Upper lobe of right lung (tissue), 1 donor: ENCODE measurements around the gene PRR14. TPM values are rescaled to one million over a fixed set of nuclear protein-coding genes. Genes with fewer than 3 reads are reported as not detected.
A peak's percentile ranks its signal among the peaks of the same experiment; 100 is the strongest.

Source experiments
- ATAC-seq: fragments of 200-7000 bp; cut with Tn5 transposase; one replicate; pipeline ENCODE4 v1.9.1; 2020; ENCODE audit warnings: mild to moderate bottlenecking, moderate library complexity
- DNase-seq: peaks from one replicate; pipeline ENCODE4 v3.0.0-alpha.2; 2020
- H3K27ac ChIP-seq: fragments of 200-600 bp; one replicate; pipeline ENCODE4 v1.8.0; 2022
- H3K27me3 ChIP-seq: fragments of 200-600 bp; one replicate; pipeline ENCODE4 v1.8.0; 2022; ENCODE audit warnings: mild to moderate bottlenecking
- H3K36me3 ChIP-seq: fragments of 200-600 bp; one replicate; pipeline ENCODE4 v1.8.0; 2022
- H3K4me1 ChIP-seq: fragments of 200-600 bp; one replicate; pipeline ENCODE4 v1.8.0; 2022
- H3K4me3 ChIP-seq: fragments of 200-600 bp; one replicate; pipeline ENCODE4 v1.8.0; 2022; ENCODE audit warnings: mild to moderate bottlenecking
- H3K9me3 ChIP-seq: fragments of 200-600 bp; one replicate; pipeline ENCODE4 v1.8.0; 2022
- CTCF ChIP-seq: fragments of 200-600 bp; IDR thresholded peaks from one replicate; pipeline ENCODE4 v1.8.0; 2022; ENCODE audit warnings: antibody characterized with exemption
- intact Hi-C: fragments of 100-400 bp; cut with DNase I; formaldehyde crosslinking; loops from one replicate; pipeline ENCODE4 v1.11.0; 2022
- total RNA-seq: library from RNA; stranded (reverse); fragmentation: NEBNext Ultra II Directional; extraction: Animal tissue kit (Norgen Biotek cat#: 25700); gene quantifications from one replicate; pipeline ENCODE4 v1.2.1, GENCODE V29; 2021
- donor health status: DM: no; HTN: yes; CAD: no; lungs with severe emphysema.

The PRR14 gene
- total RNA-seq, 1 donor from 2014 or later = 48.2 TPM

GRCh38 chr16:30654856-30655255 is 4.1 kb downstream of the PRR14 start:
- no peak overlapping the region for H3K4me3 ChIP-seq
- no peaks in the 10 kb centered on the region for H3K27me3 ChIP-seq
- H3K9me3 ChIP-seq = no peaks in the 10 kb centered on the region
- DNase-seq (no peak), ATAC-seq (no peak)
- intact Hi-C loops = no loop called here
- H3K27ac ChIP-seq = no peak overlapping the region
- H3K4me1 ChIP-seq = peaks cover 20% of the 10 kb centered on the region
- peaks cover 49% of the 10 kb centered on the region for H3K36me3 ChIP-seq
- TF ChIP-seq CTCF = no peak

GRCh38 chr16:30655815-30656347 is 5.1 kb downstream of the PRR14 start:
- intact Hi-C loops = no loop called here
- peaks cover 49% of the 10 kb centered on the region for H3K36me3 ChIP-seq
- no peaks in the 10 kb centered on the region for H3K27me3 ChIP-seq
- ATAC-seq = no peak
- H3K27ac ChIP-seq = no peak overlapping the region
- H3K9me3 ChIP-seq = no peaks in the 10 kb centered on the region
- peaks cover 27% of the 10 kb centered on the region for H3K4me1 ChIP-seq
- H3K4me3 ChIP-seq = no peak overlapping the region
- TF ChIP-seq CTCF = no peak
- no peak for DNase-seq

GRCh38 chr16:30656388-30656787 is 5.6 kb downstream of the PRR14 start:
- no peak overlapping the region for H3K4me3 ChIP-seq
- H3K27ac ChIP-seq = no peak overlapping the region
- no peaks in the 10 kb centered on the region for H3K27me3 ChIP-seq
- no peak for DNase-seq
- ATAC-seq = no peak
- no peaks in the 10 kb centered on the region for H3K9me3 ChIP-seq
- no peak for TF ChIP-seq CTCF
- intact Hi-C loops = no loop called here
- peaks cover 32% of the 10 kb centered on the region for H3K4me1 ChIP-seq
- peaks cover 55% of the 10 kb centered on the region for H3K36me3 ChIP-seq

GRCh38 chr16:30656974-30657865 is 6.5 kb downstream of the PRR14 start:
- intact Hi-C loops = no loop called here
- no peak for TF ChIP-seq CTCF
- no peak for ATAC-seq
- Histone ChIP-seq H3K4me3 (peak overlapping the region; percentile 53), H3K9me3 (no peaks in the 10 kb centered on the region), H3K27ac (peak overlapping the region; percentile 86), H3K4me1 (peaks cover 34% of the 10 kb centered on the region), H3K27me3 (no peaks in the 10 kb centered on the region), H3K36me3 (peaks cover 61% of the 10 kb centered on the region)
- DNase-seq = no peak

- Histone ChIP-seq H3K4me1 (peaks cover 31% of the 10 kb centered on the region), H3K4me3 (peak within 1 kb of the TSS; percentile 83), H3K27ac (peak within 1 kb of the TSS; percentile 100), H3K9me3 (no peaks in the 10 kb centered on the region), H3K36me3 (peaks cover 61% of the 10 kb centered on the region), H3K27me3 (no peaks in the 10 kb centered on the region)
- intact Hi-C loops = no loop called here
- ATAC-seq = peak; percentile 90
- peak; percentile 84 for TF ChIP-seq CTCF
- DNase-seq = peak; percentile 100
Measured at GRCh38 chr16:30657866-30658730, 7.3 kb downstream of the PRR14 start, which contains the start of gene FBRS. Gene FBRS (plus strand): TSS chr16:30658431. CDS start chr16:30659519, 1,088 bp downstream.
